Activated T-helper 1 cell treated with Interleukin-2 at 50 U/mL for 16 hours (primary cell): Measurements from ENCODE around the gene ASS1.

ENCODE experiments used
- DNase-seq: peaks from one replicate; pipeline ENCODE4 v3.0.0-alpha.2; 2020; ENCODE audit warnings: low read depth

The ASS1 gene

DNA sequence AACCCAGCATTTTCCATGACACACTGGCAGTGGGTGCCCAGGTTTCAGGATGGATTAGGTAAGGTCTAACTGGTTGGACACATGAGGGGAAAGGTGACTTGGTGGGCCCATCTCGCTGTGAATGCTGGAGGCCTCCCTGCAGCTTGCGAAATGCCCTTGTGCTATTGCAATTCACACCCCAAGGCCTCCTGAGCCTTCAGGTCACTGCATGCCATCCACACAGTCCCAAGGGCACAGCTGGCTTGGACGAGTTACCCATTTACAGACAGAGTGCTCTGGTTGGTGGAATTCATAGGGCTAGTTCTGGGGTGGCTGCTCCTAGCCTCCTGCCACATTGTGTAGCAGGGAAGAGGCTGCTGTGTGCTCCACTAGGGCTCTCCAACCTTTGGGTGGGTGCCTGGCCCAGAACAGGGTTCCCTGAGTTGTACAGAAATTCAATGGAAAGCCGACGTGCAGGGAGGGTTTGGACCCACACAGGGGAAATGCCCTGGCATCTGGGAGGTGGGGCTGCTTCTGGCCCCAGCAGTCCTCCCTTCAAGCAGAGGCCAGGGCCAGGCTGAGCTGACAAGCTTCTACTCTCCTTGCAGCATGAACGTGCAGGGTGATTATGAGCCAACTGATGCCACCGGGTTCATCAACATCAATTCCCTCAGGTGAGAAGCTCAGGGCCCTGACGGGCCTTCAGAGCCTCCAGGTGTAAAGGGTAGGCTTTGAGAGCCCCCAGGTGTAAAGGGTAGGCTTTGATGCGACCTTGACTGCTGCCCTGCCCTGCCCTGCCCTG is 54.3 kb downstream of the ASS1 start:
- no peak for DNase-seq

DNA sequence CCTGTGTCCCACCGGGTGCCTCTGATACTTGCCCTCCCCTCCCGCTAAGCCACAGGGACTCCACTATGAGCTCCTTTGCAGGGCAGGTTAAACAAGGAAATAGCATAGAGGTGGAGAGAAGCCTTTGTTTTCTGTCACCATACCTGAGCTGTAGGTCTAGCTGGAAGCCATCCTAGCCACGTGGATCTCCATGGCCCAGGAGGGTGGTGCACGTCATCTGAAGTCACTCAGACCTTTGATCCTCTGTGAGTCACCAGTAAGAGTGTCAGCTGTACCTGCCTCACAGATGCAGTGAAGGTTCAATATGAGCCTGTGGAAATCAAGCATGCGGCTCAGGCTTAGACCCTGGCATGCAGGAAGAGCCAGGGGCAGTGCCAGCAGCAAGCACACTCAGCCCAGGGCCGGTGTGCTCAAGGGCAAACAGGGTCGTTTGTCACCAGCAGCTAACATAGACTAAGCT is 55.1 kb downstream of the ASS1 start:
- no peak for DNase-seq

DNA sequence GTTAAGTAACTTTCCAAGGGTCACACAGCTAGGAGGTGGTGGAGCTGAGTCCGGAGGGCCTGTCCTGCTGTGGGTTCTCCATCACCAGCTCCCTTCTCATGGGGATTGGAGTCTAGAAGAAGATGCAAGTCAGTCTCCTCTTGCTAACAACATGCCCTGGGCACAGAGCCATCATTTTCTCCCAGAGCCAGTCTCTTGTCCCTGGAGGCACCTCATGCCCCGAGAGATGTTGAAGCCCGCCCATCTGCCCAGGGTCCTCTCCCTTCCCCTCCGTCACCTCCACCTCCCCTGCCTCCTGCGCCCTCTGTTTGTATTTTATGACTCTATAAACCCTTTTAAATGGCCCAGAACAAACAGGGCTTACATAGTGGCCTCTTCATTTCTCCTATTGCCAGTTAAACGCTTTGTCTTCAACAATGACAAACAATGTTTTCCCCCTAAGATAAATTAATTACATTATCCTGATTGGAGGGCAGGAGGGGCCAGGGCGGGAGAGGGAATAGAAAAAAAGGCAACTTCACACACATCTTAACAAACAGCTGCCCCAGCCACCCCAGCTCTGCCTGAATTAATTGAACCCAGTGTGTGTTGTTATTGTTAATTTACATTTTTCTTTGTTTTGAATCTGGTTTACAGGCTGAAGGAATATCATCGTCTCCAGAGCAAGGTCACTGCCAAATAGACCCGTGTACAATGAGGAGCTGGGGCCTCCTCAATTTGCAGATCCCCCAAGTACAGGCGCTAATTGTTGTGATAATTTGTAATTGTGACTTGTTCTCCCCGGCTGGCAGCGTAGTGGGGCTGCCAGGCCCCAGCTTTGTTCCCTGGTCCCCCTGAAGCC is 55.8 kb downstream of the ASS1 start:
- no peak for DNase-seq

DNA sequence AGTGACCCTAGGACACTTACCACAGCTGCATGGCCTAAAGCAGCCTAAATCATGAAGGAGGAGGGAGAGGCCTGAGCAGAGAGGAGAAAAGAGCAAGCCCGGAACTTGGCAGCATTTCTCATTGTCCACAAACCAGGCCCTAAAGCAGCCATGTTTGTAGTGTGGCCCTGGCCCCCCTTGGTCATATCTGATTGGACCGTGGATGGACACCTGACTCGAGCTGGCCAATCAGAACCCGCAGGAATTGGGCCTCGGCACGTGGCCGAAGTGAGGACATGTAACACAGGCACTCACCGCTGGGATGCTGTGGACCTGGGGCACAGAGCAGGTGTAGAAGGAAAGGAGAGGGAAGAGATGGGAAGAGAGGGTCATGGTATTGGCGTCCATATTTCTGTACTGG is 56.9 kb downstream of the ASS1 start:
- no peak for DNase-seq

DNA sequence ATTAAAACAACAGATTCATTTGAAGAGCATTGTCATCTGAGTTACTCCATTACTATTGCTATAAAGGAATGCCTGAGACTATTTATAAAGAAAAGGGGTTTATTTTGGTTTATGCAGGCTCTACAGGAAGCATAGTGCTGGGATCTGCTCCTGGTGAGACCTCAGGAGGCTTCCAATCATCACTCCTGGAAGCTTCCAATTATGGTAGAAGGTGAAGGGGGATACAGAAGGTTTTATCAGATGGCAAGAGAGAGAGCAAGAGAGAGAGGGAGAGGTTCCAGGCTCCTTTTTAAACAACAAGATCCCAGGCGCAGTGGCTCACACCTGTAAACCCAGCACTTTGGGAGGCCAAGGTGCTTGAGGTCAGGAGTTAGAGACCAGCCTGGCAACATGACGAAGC is 63.5 kb downstream of the ASS1 start:
- no peak for DNase-seq

DNA sequence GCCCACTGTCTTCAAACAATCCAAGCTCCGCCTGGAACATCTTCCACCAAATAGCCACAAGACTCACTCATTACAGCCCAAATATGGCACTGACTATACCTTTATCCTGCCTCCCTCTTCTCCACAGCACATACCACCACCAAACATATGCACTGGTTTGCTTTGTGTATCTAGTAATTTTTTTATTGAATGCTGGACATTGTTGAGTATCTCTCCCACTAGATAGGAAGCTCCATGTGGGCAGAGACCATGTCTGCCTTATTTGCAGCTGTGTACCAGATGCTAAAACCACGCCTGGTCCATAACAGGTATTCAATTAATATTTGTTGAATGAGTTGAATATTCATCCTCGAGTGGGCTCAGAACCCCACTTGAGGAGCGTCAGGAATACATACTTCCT is 67.4 kb downstream of the ASS1 start:
- no peak for DNase-seq

DNA sequence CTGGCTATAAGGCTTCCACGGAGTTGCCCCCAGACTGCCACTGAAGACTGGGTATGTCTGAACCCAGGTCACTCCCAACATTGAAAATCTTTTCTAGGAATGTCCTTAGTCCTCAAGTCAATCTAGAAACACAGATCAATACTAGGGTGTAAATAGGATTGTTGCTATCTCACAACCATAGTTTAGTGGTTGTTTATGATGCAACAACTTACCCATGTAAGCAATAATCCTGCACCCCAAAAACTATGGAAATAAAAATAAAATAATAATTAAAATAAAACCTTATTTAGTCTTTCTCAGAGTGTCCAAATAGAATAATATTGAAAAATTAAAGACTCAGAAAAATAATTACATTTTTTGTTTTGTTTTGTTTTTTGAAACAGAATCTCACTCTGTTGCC is 68.3 kb downstream of the ASS1 start:
- DNase-seq = no peak

DNA sequence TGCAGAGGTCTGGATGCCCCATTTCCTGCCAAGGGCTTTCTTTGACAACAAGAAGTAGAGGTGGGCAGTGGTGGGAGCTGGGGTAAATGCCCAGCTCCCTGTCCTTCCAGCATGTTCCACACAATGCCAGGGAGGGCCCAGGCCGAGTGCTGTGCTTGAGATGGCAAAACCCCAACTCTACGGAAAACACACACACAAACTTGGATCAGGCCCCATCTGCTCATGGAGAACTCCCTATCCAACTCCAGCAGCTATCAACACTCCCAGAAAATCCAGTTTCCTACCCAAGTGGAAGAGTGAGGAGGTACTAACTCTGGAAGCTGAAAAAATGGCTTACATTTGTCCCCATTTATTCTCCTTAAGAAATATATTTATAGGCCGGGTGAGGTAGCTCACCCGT is 73.5 kb downstream of the ASS1 start:
- DNase-seq = no peak

DNA sequence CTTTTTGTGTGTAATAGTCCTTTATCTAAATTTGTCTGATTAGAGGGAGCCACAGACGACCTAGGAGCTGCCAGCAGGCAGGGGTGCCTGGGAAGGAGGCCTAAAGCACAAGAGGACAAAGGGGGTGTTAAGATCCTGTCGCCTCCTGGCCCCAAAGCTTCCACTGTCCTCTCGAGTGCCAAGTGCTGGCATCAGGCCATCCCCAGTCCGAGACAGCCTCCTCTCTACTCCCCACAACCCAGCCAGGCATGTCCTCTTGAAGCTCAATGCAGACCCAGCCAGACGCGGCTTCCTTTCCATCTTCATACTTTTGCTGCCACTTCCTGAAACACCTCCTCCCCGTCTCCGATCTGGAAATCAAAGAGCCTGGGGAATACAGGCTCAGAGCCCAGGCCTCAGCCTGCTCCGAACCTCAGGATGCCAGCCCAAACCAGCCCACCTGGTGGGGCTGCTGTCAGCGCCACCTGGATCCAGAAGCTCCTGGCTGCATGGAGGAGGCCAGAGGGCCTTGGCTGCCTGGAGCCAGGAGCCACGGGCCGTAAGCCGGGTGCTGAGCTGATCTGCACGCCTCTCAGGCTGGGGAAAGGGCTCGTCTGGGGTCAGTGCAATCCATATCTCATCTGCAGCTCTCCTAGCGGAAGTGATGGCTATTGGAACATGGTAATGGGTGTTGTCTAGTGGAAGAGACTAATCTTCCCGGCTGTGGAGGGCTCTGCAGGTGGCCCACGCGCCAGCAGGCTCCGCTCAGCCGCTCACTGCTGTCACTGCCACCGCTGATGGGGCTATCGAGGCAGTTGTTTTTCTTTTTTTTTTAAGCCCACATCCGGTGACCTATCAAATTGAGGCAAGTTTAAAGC is 74.4 kb downstream of the ASS1 start:
- no peak for DNase-seq

DNA sequence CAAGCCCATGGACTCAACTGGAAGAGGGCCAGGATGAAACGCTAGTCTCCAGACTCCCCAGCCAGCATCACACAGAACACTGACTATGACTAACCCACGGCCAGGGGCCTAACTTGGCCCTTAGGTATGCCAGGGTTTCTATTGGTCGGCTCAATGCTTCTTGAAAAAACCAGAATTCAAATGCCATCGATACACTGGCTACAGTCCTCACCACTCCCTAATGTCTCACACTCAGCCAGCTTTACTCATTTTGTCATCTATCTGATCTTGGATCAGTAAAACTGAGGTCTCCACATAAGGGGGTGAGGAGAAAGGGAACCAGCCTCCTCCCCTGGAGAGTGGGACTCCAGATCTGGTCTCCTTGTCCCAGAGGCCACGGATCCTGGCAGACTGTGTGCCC is 75.2 kb downstream of the ASS1 start:
- DNase-seq = no peak

DNA sequence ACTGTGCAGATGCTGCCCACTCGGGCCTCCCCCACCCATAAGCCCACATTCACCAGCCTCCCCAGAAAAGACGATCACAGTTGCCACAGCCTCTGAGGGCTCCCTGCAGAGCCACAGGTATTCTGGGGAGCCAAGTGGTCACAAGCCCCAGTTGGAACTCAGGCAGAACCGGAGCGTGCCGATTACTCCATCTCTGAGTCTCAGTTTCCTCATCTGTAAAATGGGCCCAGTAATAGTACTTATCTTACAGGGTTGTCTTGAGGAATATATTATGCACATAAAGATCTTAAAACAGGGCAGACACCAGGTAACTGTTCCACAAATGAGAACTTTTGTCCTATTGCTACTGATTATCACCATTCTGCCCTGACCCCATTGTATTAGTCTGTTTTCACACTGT is 77.0 kb downstream of the ASS1 start:
- DNase-seq = no peak

DNA sequence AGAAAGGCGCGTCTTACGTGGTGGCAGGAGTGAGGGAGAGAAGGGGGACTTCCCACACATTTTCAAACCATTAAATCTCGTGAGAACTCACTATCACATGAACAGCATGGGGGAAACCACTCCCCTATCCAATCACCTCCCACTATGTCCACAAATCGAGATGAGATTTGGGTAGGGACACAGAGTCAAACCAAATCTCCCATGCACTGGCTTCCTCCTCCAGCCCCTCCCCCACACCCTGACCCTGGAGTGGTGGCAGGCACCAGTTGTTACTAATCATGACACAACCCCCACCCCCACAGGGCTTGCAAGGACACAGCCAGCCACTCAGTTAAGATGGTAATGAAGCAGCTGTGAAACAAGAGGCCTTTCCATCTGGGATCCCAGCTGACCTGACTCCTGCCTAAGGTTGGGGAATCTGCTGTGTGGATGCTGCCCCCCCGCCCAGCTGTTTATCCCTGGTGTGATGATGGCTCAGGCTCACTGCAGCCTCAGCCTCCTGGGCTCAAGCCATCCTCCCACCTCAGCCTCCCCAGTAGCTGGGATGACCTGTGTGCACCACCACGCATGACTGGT is 77.6 kb downstream of the ASS1 start:
- no peak for DNase-seq

DNA sequence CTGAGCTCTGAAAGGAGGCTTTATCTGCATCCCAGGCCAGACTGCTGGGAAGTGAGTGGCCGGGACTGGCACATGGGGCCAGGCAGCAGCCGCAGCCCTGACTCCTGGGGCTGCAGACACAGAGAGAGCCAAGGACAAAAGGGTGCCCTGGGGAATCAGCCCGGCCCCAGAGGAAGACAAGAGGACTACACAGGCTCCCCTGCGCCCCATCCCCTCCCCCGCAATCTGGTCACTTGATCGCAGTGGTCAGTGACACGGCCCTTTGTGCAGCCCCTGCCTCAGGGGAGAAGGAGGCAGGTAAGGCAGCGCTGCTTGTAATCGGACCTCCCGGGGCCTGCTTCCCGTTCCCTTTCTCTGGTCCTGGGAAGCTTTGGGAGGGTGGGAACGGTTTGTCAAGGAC is 79.2 kb downstream of the ASS1 start:
- DNase-seq = no peak

DNA sequence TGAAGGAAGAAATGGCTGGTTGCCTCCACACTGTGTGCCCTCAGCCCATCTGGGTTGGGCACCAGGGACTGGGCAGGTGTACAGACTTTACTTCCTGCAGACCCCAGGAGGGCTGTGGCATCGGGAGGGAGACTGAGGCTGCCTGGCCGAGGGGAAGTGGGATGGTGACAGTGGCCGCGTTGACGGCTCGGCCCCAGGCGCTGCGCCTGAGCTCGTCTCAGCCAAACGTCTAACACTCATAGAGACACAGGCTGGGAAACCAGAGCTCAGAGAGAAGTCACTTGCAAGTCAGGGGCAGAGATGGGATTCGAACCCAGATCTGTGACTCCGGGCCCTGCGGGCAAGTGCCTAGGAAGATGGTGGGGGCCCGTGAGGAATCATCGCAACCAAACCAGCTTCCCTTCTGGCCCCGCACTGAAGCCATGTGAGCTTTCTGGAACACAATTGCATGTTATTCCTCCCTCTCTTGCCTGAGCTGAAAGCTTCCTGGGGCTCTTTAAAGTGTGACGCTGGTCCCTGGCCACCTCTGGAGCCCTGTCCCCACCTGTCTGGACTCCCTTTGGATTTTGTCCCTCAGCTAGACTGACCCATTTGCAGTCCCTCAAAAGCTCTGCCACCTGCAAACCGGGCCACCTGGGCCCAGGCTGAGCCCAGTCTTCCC is 81.6 kb downstream of the ASS1 start:
- DNase-seq = no peak

DNA sequence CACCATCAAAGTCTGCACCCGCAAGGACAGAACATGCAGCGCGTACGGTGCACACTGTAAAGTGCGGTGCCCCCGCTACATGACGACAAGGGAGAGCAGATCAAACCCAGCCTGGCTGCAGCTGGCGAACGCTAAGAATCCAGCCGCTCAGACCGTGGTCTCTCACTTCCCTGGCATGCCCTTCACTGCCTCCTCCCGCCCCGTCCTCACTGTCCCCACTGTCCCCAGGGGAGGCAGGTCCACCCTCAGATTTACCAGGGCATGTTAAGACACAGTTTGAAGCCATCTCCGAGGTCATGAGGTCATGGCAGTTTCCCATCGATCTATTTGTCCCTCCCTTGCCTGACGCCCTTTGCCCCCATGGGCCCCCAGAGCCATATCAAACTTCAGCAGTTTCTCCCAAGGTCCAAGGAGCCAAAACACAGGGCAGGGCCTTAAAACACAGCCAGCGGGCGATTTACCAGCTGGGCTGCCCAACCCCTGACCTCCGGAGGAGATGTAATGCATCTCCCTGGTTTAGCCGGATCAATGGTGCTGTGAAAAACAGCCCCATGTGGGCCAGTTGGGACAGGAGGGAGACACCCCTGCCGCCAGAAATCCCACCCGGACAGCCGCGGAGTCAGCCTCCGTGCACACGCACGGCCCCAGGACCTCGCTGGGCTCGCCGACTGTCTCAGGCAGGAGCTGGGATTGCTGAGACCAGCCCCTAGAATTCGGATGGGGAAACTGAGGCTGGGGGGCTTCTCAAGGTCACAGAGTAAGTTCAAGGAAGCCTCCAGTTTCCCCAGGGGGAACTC is 82.3 kb downstream of the ASS1 start:
- DNase-seq = no peak

DNA sequence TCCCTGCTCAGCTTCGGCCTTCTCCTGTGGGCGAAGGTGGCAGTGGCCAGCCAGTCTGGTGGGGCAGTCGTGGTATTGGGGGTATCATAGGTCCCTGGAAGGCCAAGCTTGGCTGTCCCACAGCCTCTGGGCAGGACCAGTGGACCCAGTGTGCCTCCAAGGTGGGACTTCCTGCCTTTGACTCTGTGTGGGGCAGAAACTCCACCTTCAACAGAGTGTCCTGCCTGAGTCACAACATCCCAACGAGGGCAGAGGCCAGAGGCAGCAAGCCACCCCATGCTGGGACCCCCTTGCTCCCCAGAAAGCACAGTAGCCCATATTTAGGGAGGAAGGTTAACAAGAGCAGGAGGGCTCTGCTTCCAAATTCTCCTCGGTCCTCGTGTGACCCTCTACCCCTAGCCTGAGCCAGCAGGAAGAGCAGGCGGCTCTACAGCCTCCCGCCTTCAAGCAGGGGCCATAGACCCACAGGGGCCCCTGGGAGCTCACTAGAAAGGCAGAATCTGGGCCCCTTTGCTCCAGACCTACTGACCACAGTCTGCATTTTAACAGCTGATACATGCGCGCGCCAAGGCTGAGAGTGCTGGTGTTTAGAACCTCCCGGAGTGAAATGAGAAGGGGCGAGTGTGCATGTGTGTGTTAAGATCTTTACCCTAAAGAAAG is 83.0 kb downstream of the ASS1 start:
- no peak for DNase-seq

DNA sequence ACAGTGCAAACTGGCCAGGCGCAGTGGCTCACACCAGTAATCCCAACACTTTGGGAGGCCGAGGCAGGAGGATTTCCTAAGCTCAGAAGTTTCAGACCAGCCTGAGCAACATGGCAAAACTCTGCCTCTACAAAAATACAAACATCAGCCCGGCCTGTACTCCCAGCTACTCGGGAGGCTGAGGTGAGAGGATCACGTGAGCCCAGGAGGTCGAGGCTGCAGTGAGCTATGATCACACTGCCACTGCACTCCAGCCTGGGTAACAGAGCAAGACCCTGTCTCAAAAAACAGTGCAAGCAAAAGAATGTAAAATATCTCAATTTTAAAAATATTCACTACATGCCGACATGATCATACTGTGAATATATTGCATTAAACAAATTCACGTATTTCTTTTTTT is 83.9 kb downstream of the ASS1 start:
- no peak for DNase-seq

DNA sequence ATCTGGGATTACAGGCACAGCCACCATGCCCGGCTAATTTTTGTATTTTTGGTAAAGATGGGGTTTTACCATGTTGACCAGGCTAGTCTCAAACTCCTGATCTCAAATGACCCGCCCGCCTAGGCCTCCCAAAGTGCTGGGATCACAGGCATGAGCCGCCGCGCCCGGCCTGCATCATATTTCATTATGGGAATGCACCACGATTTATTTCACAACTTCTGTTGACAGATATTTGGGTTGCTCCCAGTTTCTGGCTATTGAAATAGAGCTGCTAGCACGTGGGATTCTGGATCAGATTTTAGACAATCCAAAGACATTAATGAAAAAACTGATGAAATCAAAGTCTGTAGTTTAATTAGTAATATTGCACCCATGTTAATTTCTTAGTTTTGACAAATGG is 86.2 kb downstream of the ASS1 start:
- DNase-seq = no peak

DNA sequence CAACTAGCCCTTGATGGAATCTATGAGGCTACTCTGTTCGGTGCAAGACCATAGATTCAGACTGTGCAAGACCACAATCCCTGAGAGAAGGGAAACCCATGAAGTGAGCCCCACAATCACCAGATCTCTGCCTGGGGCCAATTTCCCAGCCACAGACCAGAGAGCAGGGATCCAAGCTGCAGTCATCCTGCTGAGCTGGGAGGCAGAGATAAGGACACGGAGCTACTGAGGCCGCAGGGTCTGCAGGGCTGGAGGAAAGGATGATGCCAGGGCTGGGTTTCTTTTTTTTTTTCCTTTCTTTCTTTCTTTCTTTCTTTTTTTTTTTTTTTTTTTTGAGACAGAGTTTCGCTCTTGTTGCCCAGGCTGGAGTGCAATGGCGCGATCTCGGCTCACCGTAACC is 86.9 kb downstream of the ASS1 start:
- no peak for DNase-seq

DNA sequence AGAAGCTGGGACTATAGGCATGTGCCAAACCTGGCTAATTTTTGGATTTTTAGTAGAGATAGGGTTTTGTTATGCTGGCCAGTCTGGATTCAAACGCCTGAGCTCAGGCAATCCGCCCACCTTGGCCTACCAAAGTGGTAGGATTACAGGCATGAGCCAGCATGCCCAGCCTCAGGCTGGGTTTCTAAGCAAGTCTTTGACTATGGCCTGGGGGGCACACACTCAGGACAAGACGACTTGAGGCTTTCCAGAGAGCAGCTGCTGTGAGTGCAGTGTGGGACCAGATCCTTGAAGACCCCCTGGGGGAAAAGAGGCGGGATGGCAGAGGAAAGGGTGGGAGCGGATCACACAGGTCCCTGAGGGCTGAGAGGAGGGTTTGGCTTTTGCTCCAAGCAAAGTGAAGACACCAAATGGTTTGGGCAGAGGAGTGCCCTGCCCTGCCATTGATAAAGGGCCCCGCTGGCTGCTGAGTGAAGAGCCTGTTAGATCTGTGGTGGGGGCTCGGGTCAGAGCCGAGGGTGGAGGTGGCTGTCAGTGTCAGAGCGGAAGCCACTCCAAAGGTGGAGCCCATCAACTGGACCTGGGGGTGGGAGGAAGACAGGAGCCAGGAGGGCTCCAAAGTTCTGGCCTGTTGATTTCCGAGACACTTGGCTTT is 87.8 kb downstream of the ASS1 start:
- no peak for DNase-seq
